ENCODE data around the gene ADPRS.

GRCh38 chr1:36055706-36056105, 33.0 kb upstream of the ADPRS start:
- TF ChIP-seq CTCF (conservative IDR thresholded peaks at IDR 0.05; ENCODE audit: low read depth, low read length) (no peak), EZH2phosphoT487 (IDR thresholded peaks at IDR 0.05; ENCODE audit: borderline replicate concordance, low read length) (no peak)

Data from PC-3 (cell line).